SK-N-MC (cell line): ENCODE data around the gene UTS2B.

ENCODE experiments used
- EZH2 ChIP-seq: fragments of 200-600 bp; sonication (generic); IDR thresholded peaks from one replicate; pipeline ENCODE4 v1.6.1; 2017; ENCODE audit warnings: antibody characterized with exemption
- FOXP2 ChIP-seq: optimal IDR thresholded peaks from 2 replicates; pipeline ENCODE3; 2011; ENCODE audit warnings: mild to moderate bottlenecking, moderate library complexity; ENCODE audit not compliant: insufficient read depth; ENCODE audit errors: extremely low read length, control extremely low read depth
- POLR2AphosphoS5 ChIP-seq: IDR thresholded peaks from 2 replicates; pipeline ENCODE4 v1.6.1; 2012; ENCODE audit warnings: mild to moderate bottlenecking, low read depth, low read length, borderline replicate concordance

DNA sequence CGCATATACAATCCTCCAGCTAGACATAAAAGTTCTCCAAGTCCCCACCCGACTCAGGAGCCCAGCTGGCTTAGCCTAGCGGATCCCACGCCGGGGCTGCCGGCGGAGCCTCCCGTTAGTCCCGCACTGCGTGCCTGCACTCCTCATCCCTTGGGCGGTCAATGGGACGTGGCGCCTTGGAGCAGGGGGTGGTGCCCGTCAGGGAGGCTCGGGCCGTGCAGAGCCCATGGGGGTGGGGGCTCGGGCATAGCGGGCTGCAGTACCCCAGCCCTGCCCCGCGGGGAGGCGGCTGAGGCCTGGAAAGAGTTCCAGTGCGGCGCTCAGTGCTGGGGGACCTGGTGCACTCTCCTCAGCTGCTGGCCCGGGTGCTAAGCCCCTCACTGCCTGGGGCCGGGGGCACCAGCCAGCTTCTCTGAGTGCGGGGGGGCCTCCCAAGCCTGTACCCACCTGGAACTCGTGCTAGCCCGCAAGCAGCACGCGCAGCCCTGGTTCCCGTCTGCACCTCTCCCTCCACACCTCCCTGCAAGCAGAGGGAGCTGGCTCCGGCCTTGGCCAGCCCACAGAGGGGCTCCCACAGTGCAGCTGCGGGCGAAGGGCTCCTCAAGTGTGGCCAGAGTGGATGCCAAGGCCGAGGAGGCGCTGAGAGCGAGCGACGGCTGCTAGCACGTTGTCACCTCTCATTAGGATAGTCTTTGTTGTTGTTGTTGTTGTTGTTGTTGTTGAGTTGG, 13.3 kb downstream of the UTS2B start:
- no peak for TF ChIP-seq POLR2AphosphoS5
- no peak for TF ChIP-seq FOXP2
- no peak for TF ChIP-seq EZH2
